Measurements from ENCODE around the gene PSMB8. TPM values are rescaled to one million over a fixed set of nuclear protein-coding genes. Genes with fewer than 3 reads are reported as not detected.

The PSMB8 gene
- polyA plus RNA-seq, 3 donors = 24.1 to 27.8 (median 25.7) TPM

DNA sequence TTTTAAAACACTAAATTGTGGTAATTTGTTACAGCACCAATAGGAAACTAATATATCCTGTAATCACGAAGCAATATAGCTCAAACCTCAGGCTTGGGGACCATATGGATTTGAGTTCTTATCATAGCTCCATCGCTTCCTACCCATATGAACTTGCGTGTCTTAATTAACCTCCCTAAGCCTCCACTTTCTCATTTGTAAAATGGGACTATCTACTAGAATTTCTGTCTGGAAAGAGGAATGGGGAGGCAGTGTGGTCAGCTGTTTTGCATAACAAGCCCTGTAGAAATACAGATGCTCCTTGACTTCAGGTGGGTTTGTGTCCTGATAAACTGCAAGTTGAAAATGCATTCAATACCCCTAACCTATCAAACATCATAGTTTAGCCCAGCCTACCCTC is 44.1 kb downstream of the PSMB8 start:
- DNase-seq (ENCODE audit: low read depth in 3 of 3, low spot score in 2 of 3) = no peak

- no peak for DNase-seq (ENCODE audit: low read depth in 3 of 3, low spot score in 2 of 3)
These were observed 44.7 kb downstream of the PSMB8 start for GRCh38 chr6:32799168-32799567.

DNA sequence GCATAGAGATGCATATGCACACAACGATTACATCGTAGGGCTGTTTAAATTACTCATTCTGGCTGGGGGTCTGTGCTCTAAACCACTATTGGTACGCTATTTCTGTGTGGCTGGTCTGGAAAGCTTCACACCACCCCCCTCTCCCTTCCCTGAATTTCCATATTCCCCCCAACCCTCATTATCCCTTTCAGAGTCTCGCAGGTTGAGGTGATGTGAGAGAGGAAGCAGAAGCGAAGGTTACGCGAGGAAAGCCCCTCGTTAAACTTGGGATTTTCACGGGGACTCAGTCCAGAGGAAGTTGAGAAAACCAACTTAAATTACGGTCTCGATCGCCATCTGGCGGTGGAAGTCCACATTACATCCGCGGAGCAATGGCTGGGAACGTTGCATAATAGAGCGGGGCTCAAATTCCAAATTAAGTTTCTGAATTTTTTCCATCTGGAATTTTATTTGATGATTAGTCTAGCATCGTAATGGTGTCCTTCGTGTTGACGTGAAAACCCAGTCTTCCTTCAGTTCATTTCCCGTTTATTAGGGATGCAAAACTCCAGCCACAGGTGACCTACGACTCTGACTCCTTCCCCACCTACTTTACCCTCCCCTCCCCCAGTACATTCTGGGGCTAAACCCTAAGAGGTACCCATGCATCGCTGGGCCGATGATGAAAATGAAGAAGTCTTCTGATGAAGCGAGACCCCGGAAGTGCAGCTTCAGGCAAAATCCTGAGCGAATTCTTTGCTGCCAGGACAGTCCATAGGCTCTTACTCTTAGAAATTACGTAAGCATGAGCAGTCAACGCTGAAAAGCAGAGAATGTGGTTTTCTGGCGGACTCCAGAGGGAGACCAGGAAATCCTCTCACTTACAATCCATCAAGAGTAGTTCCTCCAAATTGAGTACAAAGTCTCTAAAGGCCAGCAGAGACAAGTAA is 46.7 kb downstream of the PSMB8 start:
- peak; percentile 51 to 70 (median 63) for DNase-seq (ENCODE audit: low read depth in 3 of 3, low spot score in 2 of 3)

DNA sequence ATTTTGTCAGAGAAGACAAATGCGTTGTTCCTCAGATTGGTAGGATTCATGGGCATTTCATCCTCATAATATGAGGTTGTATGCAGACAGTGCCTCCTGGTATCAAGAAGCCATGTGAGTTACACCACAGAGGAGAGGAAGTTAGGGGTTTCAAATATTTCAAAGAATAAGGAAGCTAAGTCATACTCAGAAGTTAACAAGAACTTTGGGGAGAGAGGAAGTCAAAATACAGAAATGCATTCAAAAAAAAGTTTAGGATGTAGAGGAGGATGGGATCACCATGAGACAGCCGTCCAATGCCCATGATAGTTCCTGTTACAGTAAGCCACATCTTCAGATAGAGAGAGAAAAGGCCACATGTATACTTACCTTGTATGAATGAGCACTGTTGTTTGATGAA is 49.3 kb downstream of the PSMB8 start:
- DNase-seq (ENCODE audit: low read depth in 3 of 3, low spot score in 2 of 3) = no peak

- no peak for DNase-seq (ENCODE audit: low read depth in 3 of 3, low spot score in 2 of 3)
These were observed 50.9 kb downstream of the PSMB8 start for GRCh38 chr6:32792901-32793435.

Other genes starting within 250 kb of the PSMB8 start
- 1 to 10 TPM; 3.3 to 7.4 (median 4.5) TPM for gene HLA-DQA1, start 206.6 kb downstream of the PSMB8 start, polyA plus RNA-seq (ENCODE audit: insufficient read length in 3 of 3)
- 1 to 10 TPM; 4.3 to 7.7 (median 5.1) TPM for gene HLA-DQB1, start 177.4 kb downstream of the PSMB8 start, polyA plus RNA-seq (ENCODE audit: insufficient read length in 3 of 3)
- gene HLA-DQA2, start 102.7 kb downstream of the PSMB8 start, polyA plus RNA-seq (ENCODE audit: insufficient read length in 3 of 3) = under 1 TPM in 1 of 3 donors, not detected in 2; 0.34 TPM
- 1 to 10 TPM in 1 of 3 donors, under 1 TPM in 1, not detected in 1; 0.72 to 1.3 TPM for gene HLA-DQB2, start 80.5 kb downstream of the PSMB8 start, polyA plus RNA-seq (ENCODE audit: insufficient read length in 3 of 3)
- gene HLA-DOB, start 27.0 kb downstream of the PSMB8 start, polyA plus RNA-seq (ENCODE audit: insufficient read length in 3 of 3) = under 1 TPM in 2 of 3 donors, not detected in 1; 0.17 to 0.26 TPM
- 10 to 100 TPM; 10.2 to 12.4 (median 11.9) TPM for gene TAP2, start 5.3 kb downstream of the PSMB8 start, polyA plus RNA-seq (ENCODE audit: insufficient read length in 3 of 3)
- 10 to 100 TPM; 11.2 to 12.5 (median 11.6) TPM for gene TAP1, start 9.7 kb upstream of the PSMB8 start, polyA plus RNA-seq (ENCODE audit: insufficient read length in 3 of 3)
- gene PSMB9, start 10.1 kb upstream of the PSMB8 start, polyA plus RNA-seq (ENCODE audit: insufficient read length in 3 of 3) = 1 to 10 TPM; 5.0 to 8.0 (median 6.2) TPM
- gene HLA-DMB, start 97.0 kb upstream of the PSMB8 start, polyA plus RNA-seq (ENCODE audit: insufficient read length in 3 of 3) = 10 to 100 TPM; 73.7 to 80.3 (median 74.3) TPM
- 10 to 100 TPM; 13.7 to 18.3 (median 15.6) TPM for gene HLA-DMA, start 109.0 kb upstream of the PSMB8 start, polyA plus RNA-seq (ENCODE audit: insufficient read length in 3 of 3)
- gene BRD2, start 124.5 kb upstream of the PSMB8 start, polyA plus RNA-seq (ENCODE audit: insufficient read length in 3 of 3) = 100 to 1,000 TPM; 292 to 324 (median 307) TPM
- 1 to 10 TPM; 5.2 to 5.4 (median 5.3) TPM for gene HLA-DOA, start 165.5 kb upstream of the PSMB8 start, polyA plus RNA-seq (ENCODE audit: insufficient read length in 3 of 3)
- gene HLA-DPA1, start 229.6 kb upstream of the PSMB8 start, polyA plus RNA-seq (ENCODE audit: insufficient read length in 3 of 3) = 10 to 100 TPM; 14.2 to 40.5 (median 17.9) TPM
- 10 to 100 TPM; 17.9 to 27.0 (median 20.0) TPM for gene HLA-DPB1, start 231.9 kb upstream of the PSMB8 start, polyA plus RNA-seq (ENCODE audit: insufficient read length in 3 of 3)